ENCODE data around the gene HS6ST3.

GRCh38 chr13:96844616-96845015, 754.7 kb downstream of the HS6ST3 start:
- TF ChIP-seq EZH2 (IDR thresholded peaks at IDR 0.05; ENCODE audit: borderline replicate concordance, low read length) (no peak), CTCF (IDR thresholded peaks at IDR 0.05; ENCODE audit: low read length) (no peak)

Data from OCI-LY1 (cell line).